Measurements from ENCODE around the gene THOC2.

DNA sequence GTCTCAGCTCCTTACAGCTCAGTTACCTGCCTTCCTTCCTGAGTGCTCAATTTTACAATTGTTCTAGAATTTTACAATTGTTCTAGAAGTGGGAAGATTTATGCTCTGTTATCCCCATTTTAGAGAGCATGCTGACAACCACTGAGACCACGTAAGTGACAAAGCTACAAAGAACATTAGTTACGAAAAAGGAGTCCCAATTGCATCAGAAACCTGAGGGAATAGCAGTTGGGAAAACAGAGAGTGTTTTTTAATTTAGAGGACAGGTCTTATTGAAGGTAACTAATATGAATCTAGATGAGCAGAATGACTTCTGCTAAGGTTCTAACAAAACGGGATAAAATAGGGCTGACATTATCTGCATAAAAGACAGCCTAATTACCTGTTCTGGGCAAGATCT is 103.3 kb downstream of the THOC2 start:
- TF ChIP-seq, protein P1, sequence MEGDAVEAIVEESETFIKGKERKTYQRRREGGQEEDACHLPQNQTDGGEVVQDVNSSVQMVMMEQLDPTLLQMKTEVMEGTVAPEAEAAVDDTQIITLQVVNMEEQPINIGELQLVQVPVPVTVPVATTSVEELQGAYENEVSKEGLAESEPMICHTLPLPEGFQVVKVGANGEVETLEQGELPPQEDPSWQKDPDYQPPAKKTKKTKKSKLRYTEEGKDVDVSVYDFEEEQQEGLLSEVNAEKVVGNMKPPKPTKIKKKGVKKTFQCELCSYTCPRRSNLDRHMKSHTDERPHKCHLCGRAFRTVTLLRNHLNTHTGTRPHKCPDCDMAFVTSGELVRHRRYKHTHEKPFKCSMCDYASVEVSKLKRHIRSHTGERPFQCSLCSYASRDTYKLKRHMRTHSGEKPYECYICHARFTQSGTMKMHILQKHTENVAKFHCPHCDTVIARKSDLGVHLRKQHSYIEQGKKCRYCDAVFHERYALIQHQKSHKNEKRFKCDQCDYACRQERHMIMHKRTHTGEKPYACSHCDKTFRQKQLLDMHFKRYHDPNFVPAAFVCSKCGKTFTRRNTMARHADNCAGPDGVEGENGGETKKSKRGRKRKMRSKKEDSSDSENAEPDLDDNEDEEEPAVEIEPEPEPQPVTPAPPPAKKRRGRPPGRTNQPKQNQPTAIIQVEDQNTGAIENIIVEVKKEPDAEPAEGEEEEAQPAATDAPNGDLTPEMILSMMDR (IDR thresholded peaks at IDR 0.05): no peak
- TF ChIP-seq POLR2A (IDR thresholded peaks at IDR 0.05): no peak

Data from right lobe of liver (tissue), 4 donors.